Endothelial cell of umbilical vein (primary cell): ENCODE results near the gene TENT4A. TPM values are rescaled to one million over a fixed set of nuclear protein-coding genes. Genes with fewer than 3 reads are reported as not detected.

Source experiments
- BruUV-seq: library from RNA; stranded (reverse); fragments of 400-500 nt; replicated peaks from 2 replicates; lab custom pipeline; 2021; lab: Mats Ljungman, UMichigan
- CTCF ChIA-PET: fragments of 300-600, 350-600 bp; sonication (Branson Sonifier 250); formaldehyde crosslinking; loops from one replicate; lab custom pipeline; 2021; ENCODE audit warnings: antibody characterized with exemption, inconsistent platforms; lab: Charles Lee
- POLR2A ChIA-PET: fragments of 300-600, 350-600 bp; sonication (Branson Sonifier 250); formaldehyde crosslinking; loops from one replicate; lab custom pipeline; 2021; ENCODE audit warnings: antibody characterized with exemption, inconsistent platforms; lab: Charles Lee
- DNase-seq: peaks from one replicate; pipeline ENCODE4 v3.0.0-alpha.2; 2011; ENCODE audit warnings: low read depth, low spot score
- FAIRE-seq: peaks from 2 replicates; lab custom pipeline; 2011; peaks lifted over from hg19 to GRCh38; lab: Jason Lieb, UNC
- H2AFZ ChIP-seq: 2 replicates; pipeline ENCODE4 v1.6.0; 2012; ENCODE audit warnings: low read depth, low read length, control low read depth, inconsistent platforms
- H3K27ac ChIP-seq: 2 replicates; pipeline ENCODE4 v1.5.1; 2011; ENCODE audit warnings: low read depth, mild to moderate bottlenecking, control low read depth, low read length, moderate library complexity; ENCODE audit not compliant: insufficient read depth
- H3K27me3 ChIP-seq, 2 experiments: 2 replicates each; pipeline versions ENCODE4 v1.6.0 to v1.6.1; 2011; ENCODE audit warnings: low read length in 2 of 2, mixed read lengths in 1 of 2; ENCODE audit not compliant: control insufficient read depth in 2 of 2, insufficient read depth in 2 of 2
- H3K36me3 ChIP-seq, 2 experiments: 2 replicates in 1 of 2; 3 replicates in 1 of 2; pipeline ENCODE4 v1.5.1; 2011; ENCODE audit warnings: low read length in 2 of 2, mild to moderate bottlenecking in 1 of 2, moderate library complexity in 1 of 2; ENCODE audit not compliant: control insufficient read depth in 2 of 2, insufficient read depth in 2 of 2; ENCODE audit errors: extremely low read depth in 1 of 2
- H3K4me1 ChIP-seq: 3 replicates; pipeline ENCODE4 v1.5.1; 2011; ENCODE audit warnings: mild to moderate bottlenecking, low read length; ENCODE audit not compliant: control insufficient read depth, insufficient read depth; ENCODE audit errors: extremely low read depth
- H3K4me2 ChIP-seq: 2 replicates; pipeline ENCODE4 v1.6.1; 2011; ENCODE audit warnings: low read length, control low read depth, mixed read lengths; ENCODE audit not compliant: insufficient read depth
- H3K4me3 ChIP-seq, 3 experiments: fragments of 200-600 bp in 1 of 3; sonication (generic), shearing (Covaris generic) in 1 of 3; replicated peaks in 1 of 3; 2 replicates each; pipeline ENCODE4 v1.5.1; 2011 to 2016; ENCODE audit warnings: control low read depth in 3 of 3, low read length in 3 of 3, mild to moderate bottlenecking in 2 of 3, inconsistent platforms in 1 of 3, low read depth in 1 of 3, moderate library complexity in 1 of 3; ENCODE audit not compliant: insufficient read depth in 1 of 3
- H3K79me2 ChIP-seq: 2 replicates; pipeline ENCODE4 v1.6.0; 2012; ENCODE audit warnings: low read length, inconsistent platforms; ENCODE audit not compliant: control insufficient read depth, insufficient read depth
- H3K9ac ChIP-seq: replicated peaks from 2 replicates; pipeline ENCODE3; 2011; ENCODE audit warnings: low read length, control low read depth; ENCODE audit not compliant: insufficient read depth; ENCODE audit errors: extremely low read depth
- H3K9me1 ChIP-seq: replicated peaks from 3 replicates; pipeline ENCODE4 v1.6.0; 2011; ENCODE audit warnings: mild to moderate bottlenecking, low read length; ENCODE audit not compliant: control insufficient read depth, insufficient read depth; ENCODE audit errors: extremely low read depth
- H3K9me3 ChIP-seq: replicated peaks from 2 replicates; pipeline ENCODE4 v1.5.1; 2012; ENCODE audit warnings: low read length, inconsistent platforms; ENCODE audit not compliant: control insufficient read depth, insufficient read depth
- H4K20me1 ChIP-seq: replicated peaks from 2 replicates; pipeline ENCODE3; 2011; ENCODE audit warnings: mild to moderate bottlenecking, low read length; ENCODE audit not compliant: control insufficient read depth, insufficient read depth; ENCODE audit errors: extremely low read depth
- EZH2 ChIP-seq: IDR thresholded peaks from 2 replicates; pipeline ENCODE4 v1.6.1; 2012; ENCODE audit warnings: borderline replicate concordance, low read depth, mild to moderate bottlenecking, moderate library complexity, low read length, inconsistent platforms; ENCODE audit not compliant: severe bottlenecking
- FOS ChIP-seq: IDR thresholded peaks from 2 replicates; pipeline ENCODE4 v1.6.1; 2011; ENCODE audit warnings: mild to moderate bottlenecking, low read length, moderate library complexity, borderline replicate concordance; ENCODE audit not compliant: insufficient read depth
- GATA2 ChIP-seq: IDR thresholded peaks from 2 replicates; pipeline ENCODE4 v1.7.0; 2011; ENCODE audit warnings: low read depth, mild to moderate bottlenecking, moderate library complexity, mixed read lengths, low read length; ENCODE audit not compliant: insufficient read length, insufficient read depth
- JUN ChIP-seq: IDR thresholded peaks from 2 replicates; pipeline ENCODE4 v1.6.1; 2011; ENCODE audit warnings: borderline replicate concordance, low read depth; ENCODE audit not compliant: insufficient read length, insufficient read depth
- MYC ChIP-seq: IDR thresholded peaks from one replicate; pipeline ENCODE4 v1.6.1; 2011; ENCODE audit warnings: mild to moderate bottlenecking, low read depth, low read length
- POLR2A ChIP-seq: IDR thresholded peaks from 2 replicates; pipeline ENCODE4 v1.6.1; 2012; ENCODE audit warnings: low read depth, mild to moderate bottlenecking, control low read depth, low read length
- POLR2AphosphoS5 ChIP-seq: IDR thresholded peaks from 2 replicates; pipeline ENCODE4 v1.6.1; 2012; ENCODE audit warnings: low read depth, mild to moderate bottlenecking, control low read depth, low read length, moderate library complexity; ENCODE audit not compliant: insufficient read depth
- dilution Hi-C: fragments of 300-500 bp; cut with MboI; formaldehyde crosslinking; loops from one replicate; pipeline ENCODE4 v1.15.0; 2019; ENCODE audit warnings: low sequenced_read_pairs; ENCODE audit not compliant: extremely low pct_ligation_motif_present
- intact Hi-C: fragments of 100-400 bp; cut with micrococcal nuclease; formaldehyde crosslinking; loops from one replicate; pipeline ENCODE4 v1.10.0; 2022
- polyA plus RNA-seq, 4 experiments: library from polyadenylated mRNA; depleted of rRNA in 3 of 4; stranded (reverse) in 3 of 4; unstranded in 1 of 4; fragments of >200 nt; gene quantifications; 2 replicates each; pipeline versions ENCODE4 v1.2.1 to v1.2.3, GENCODE V29; 2011 to 2012; ENCODE audit warnings: missing spikeins in 1 of 4
- total RNA-seq: library from RNA; stranded (reverse); gene quantifications from 2 replicates; pipeline ENCODE4 v1.2.3, GENCODE V29; 2021
- TF ChIP-seq, protein P1 (sequence below), 2 donors: IDR thresholded peaks; 1 replicate in 1 of 2; 2 replicates in 1 of 2; pipeline ENCODE4 v1.5.1; 2011; ENCODE audit warnings: low read length in 2 of 2, mild to moderate bottlenecking in 2 of 2, moderate library complexity in 2 of 2, control low read depth in 1 of 2, inconsistent platforms in 1 of 2, low read depth in 1 of 2; ENCODE audit not compliant: insufficient read depth in 1 of 2; ENCODE audit errors: extremely low read depth in 1 of 2

Gene TENT4A
- total and polyA plus RNA-seq, 2 donors (not counting 3 experiments of a cell fraction or from before 2014, with no cell fraction given): 10.2 to 35.4 TPM

DNA sequence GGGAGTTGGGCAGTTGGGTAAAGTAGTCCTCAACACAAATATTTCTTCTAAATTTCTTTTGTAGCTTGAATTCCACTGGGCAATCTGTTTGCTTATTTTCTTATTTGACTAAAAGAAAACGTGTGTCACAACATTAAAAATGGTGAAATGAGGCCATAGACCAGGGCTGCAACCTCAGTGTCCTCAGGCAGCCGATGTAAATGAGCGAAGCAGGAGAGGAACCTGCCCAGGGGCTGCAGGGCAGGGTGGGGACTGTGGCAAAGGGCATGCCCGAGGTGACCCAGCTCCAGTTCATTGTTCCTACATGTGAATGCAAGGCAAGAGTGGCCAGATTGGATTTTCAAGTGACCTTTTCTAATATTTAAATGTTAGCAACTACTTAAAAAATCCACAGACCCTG, 74.7 kb downstream of the TENT4A start:
- no peaks in the 10 kb centered on the region for H3K27me3 ChIP-seq
- POLR2A ChIA-PET: no interaction called here
- no peak overlapping the region for H3K4me3 ChIP-seq
- FAIRE-seq: no peak
- TF ChIP-seq FOS: no peak
- no peak for TF ChIP-seq POLR2A
- no peak for TF ChIP-seq MYC
- TF ChIP-seq, protein P1, sequence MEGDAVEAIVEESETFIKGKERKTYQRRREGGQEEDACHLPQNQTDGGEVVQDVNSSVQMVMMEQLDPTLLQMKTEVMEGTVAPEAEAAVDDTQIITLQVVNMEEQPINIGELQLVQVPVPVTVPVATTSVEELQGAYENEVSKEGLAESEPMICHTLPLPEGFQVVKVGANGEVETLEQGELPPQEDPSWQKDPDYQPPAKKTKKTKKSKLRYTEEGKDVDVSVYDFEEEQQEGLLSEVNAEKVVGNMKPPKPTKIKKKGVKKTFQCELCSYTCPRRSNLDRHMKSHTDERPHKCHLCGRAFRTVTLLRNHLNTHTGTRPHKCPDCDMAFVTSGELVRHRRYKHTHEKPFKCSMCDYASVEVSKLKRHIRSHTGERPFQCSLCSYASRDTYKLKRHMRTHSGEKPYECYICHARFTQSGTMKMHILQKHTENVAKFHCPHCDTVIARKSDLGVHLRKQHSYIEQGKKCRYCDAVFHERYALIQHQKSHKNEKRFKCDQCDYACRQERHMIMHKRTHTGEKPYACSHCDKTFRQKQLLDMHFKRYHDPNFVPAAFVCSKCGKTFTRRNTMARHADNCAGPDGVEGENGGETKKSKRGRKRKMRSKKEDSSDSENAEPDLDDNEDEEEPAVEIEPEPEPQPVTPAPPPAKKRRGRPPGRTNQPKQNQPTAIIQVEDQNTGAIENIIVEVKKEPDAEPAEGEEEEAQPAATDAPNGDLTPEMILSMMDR (IDR thresholded peaks at IDR 0.05; ENCODE audit: extremely low read depth in 1 of 2, insufficient read depth in 1 of 2, low read depth in 1 of 2, low read length in 2 of 2): no peak
- TF ChIP-seq JUN: no peak
- no peak for TF ChIP-seq EZH2
- TF ChIP-seq POLR2AphosphoS5: no peak
- no peak for TF ChIP-seq GATA2
- H3K9me3 ChIP-seq: no peaks in the 10 kb centered on the region
- intact Hi-C loops (no loop called here), dilution Hi-C loops (no loop called here)
- no peak for DNase-seq
- no TSS peak for BruUV-seq
- H3K4me2 ChIP-seq: no peak overlapping the region
- no peaks in the 10 kb centered on the region for H3K9me1 ChIP-seq
- H3K36me3 ChIP-seq: no peaks in the 10 kb centered on the region
- no peak overlapping the region for H3K9ac ChIP-seq
- H2AFZ ChIP-seq: no peak overlapping the region
- no peaks in the 10 kb centered on the region for H4K20me1 ChIP-seq
- H3K27ac ChIP-seq: no peak overlapping the region
- H3K4me1 ChIP-seq: no peaks in the 10 kb centered on the region
- no peaks in the 10 kb centered on the region for H3K79me2 ChIP-seq
- CTCF ChIA-PET: interaction anchor here (1.1 kb wide), 1 partner anchor 22 kb away, joined by 3 read pairs; no protein-coding TSS in a partner anchor
